GM21381 (cell line): ENCODE measurements around the gene CFAP92.

Experiments used
- ATAC-seq: cut with Tn5 transposase; IDR thresholded peaks from one replicate; pipeline ENCODE4 v1.9.1; 2021; ENCODE audit warnings: mild to moderate bottlenecking, moderate library complexity; ENCODE audit not compliant: unreplicated experiment

CFAP92 gene

DNA sequence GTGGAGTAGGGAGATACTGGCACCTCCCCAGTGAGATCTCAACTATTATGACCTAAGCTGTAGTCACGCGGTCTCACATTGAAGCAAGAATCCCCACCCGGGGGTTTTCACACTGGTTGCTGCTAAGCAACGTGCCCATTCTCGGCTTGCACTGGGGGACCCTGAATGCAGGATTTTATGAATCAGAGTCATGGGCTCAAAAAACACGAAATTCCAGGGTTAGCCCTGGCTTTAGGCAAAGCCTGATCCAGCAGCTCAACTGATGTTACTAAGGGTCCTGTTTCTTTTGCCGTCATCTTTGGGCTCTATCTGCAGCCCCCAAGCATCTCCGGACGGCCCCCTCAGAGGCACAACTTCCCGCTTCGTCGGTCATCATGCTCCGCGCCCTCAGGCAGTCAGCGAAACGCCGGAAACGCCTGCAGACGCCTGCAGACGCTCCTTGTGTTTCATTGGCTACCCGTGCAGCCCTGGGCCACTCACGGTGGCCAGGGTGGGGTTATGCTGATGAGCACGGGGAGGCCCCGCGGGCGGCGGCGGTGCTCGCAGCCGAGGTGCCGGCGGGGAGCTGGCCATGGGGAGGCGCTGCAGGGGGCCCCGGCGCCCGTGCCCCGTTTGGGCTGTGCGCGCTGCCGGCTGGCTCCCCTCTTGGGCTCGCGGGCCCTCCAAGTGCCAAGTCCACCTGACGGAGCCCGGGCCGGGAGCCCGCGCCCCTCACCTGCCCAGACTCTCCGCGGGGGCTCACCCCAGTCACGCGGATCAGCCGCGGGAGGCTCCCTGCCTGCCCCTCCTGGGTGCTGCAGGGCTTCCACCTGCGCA is 33.1 kb upstream of the CFAP92 start:
- peak; percentile 99 for ATAC-seq

DNA sequence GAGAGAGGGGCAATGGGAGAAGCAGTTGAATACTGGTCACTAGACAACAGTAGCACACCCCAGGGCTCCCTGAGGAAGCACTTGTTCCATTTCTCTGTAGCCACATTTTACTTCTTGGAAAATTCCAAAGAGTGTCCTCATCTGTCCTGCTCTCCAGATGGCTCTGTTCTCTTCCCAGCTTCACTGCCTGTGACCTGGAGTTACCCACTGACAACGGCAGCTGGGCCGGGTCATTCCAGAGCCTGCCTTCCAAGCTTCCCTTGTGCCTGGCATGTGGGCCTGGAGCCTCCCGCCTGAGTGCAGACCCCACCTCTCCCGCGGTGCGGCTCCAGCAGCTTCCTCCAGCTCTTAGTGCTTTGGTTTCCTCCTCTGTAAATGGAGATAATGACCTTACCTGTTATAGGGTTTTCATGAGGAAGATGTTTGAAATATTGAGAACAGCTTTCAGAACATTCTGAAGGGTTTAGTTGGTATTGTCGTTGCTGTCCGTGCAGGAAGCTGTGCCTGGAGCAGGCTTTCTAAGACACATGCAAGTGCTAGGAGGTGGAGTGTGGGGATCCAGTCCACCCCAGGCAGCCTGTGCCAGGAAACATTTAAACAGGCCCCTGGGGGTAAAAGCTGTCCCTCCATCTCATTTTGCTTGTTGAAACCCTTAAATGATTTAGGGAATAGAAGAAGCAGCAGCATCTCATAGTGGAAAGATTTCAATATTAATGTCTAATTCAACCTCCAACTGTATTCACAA is 32.0 kb upstream of the CFAP92 start:
- ATAC-seq, result no peak

DNA sequence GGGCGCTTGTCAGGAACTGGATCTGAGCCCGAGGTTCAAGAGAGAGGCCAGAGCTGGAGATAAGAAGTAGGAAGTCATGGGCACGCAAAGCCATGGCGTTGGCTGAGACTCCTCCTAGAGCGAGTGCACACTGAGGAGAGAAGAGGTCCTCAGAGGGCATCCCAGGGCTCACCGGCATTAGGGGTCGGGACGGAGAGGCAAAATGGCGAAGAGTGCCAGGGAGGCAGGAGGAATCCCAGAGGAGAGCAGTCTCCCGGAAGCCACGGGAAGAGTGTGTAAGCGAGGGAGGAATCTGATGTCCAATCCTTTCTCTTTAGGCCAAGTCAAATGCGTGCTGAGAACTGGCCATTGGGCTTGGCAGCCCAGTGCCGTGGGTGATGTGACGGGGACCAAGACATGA is 31.2 kb upstream of the CFAP92 start:
- no peak for ATAC-seq

DNA sequence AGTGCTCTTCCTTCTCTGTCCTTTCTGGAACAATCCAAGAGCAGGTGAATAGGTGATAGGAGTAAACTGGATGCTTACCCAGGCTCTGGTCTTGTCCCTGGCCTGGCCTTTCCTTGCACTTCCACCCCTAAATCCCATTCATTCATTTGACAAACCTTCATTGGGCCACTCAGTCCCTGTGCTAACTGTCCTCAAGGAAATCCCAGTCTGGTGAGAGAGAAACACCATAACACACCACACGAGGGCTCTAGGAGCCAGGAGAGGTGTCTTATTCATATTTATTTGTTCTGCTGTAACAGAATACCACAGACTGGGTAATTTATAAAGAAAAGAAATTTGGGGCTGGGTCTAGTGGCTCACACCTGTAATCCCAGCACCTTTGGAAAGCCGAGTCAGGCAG is 30.0 kb upstream of the CFAP92 start:
- ATAC-seq, result no peak

DNA sequence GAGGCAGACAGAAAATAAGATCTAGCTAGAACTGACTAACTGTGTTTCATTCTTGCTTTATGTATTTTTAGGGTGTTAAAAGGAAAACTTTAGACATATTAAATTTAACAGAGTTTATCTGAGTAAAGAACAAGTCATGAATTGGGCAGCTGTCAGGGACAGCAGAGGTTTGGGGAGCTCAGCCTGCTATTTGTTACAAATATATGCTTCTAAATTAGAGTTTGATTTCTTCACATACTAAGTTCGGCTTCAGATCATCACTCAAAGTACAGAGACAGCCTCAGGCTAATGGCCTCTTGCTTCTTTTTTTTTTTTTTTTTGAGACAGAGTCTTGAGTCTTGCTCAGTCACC is 29.1 kb upstream of the CFAP92 start:
- no peak for ATAC-seq

DNA sequence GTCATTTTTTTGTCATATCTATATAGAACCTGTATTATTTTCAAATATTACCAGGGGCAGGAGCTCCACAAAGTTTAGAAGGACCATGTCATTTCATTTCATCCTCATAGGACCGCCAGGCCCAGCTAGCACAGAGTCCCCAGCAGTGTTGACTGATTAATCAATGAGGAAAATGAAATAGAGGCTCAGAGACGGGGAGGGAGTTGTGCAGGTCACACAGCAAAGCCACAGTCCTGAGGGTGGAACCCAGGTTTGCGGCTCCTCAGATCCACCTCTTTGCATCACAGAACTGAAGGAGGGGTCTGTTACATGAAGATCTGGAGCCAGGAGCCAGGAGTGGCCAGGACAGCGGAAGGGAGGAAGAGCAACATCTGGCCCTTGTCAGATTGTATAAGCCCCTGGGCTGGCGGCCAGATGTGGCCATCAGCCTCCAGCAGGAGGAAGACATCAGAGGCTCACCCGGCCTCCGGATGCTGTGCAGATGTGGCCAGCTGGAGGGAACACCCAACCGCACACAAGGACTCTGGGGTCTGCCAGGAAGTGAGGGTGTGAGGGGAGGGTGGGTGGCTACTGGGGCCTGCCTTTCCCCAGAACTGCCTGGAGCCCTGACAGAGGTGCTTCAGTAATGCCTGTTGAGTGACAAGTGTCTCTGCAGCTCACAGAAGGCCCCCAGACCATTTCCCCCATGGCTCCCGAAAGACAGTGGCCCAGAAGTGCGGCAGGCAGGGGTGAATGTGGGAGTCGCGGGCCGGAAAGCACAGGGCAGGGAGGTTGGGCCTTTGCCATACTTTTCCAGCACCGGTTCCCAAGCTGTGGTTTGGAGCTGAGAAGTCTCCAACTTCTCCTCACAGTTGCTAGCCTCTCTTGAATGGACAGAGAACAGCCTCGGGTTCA is 28.5 kb upstream of the CFAP92 start:
- no peak for ATAC-seq

DNA sequence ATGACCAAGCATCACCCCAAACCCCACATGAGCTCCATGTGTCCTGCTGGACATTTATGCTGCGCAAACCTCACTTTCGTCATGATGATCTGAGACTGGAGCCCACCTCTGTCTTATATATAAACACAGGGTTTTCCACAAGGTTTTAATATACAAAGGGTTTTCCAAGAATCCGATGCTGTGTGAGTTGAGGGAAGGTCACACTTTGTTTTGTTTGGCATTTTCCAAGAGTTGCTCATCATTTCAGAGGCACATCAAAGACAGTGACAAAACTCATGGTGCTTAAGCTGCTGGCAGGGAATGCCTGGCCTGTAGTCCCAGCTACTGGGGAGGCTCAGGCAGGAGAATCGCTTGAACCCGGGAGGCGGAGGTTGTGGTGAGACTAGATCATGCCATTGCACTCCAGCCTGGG is 27.3 kb upstream of the CFAP92 start:
- ATAC-seq, result no peak

DNA sequence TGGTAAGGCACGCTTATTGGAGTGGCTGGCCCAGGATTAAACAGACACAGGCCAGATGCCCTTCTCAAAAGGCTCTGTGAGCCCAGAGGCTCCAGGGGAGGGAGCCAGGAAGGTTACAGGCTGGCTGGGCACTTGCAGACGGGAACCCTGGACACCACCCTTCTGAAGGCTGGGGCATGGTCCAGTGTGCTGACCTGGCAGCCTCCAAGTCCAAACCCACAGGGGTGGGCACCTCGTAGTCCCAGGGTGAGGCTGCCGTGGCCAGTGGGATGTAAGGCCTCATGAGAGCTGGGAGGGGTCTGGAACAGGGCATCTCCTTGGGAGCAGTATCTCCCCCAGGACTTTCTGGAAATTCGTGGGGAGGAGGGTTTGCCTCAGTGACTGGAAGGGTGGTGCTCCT is 26.8 kb upstream of the CFAP92 start:
- no peak for ATAC-seq

DNA sequence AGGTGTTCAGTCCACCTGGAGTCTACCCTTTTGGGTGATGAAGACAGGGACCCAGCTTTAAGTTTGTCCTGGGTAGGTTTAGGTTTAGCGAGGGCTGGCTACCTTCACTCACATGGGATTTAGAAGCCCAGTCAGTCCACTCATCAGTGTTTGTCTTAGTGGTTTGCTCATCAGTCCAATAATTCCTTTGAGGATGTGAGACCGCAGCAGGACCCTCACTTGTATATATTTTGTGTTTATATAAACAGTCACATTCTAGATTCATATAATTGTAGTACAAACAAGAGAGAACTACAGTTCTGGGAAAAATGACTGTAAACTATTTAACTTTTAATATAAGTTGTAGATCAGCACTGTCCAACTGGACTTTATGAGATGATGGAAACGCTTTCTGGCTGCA is 25.4 kb upstream of the CFAP92 start:
- ATAC-seq, result no peak

DNA sequence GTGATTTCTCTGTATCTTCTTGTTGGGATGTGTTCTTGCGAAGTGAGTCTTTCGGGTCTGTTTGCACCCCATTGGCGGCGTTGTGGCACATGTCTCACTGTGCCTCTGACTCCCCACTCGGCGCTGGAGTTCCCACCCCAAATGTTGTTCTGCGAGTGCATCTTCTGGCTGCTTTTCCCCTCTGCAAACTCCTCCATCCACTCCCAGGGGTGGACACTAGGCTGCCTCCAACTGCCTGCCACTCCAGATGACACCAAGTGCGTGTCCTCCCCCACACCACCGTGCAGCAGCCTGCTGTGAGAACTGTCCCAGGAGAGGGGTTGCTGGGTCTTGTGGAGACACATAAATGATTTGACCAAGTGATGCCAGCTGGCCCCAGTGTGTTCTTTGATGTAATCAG is 24.9 kb upstream of the CFAP92 start:
- no peak for ATAC-seq

DNA sequence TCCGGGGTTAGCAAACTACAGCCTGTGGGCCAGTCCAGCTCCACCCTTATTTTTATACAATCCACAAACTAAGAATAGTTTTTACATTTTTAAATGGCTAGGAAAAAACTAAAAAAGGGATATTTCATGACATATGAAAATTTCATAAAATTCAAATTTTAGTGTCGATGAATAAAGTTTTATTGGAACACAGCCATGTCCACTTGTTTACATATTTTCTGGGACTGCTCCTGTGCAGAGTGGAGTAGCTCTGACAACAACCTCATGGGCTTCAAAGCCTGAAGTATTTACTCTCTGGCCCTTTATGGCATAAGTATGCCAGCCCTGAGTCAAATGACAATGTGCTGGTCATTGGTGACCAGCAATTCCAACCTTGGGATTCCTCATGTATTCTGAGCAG is 24.4 kb upstream of the CFAP92 start:
- ATAC-seq, result no peak

DNA sequence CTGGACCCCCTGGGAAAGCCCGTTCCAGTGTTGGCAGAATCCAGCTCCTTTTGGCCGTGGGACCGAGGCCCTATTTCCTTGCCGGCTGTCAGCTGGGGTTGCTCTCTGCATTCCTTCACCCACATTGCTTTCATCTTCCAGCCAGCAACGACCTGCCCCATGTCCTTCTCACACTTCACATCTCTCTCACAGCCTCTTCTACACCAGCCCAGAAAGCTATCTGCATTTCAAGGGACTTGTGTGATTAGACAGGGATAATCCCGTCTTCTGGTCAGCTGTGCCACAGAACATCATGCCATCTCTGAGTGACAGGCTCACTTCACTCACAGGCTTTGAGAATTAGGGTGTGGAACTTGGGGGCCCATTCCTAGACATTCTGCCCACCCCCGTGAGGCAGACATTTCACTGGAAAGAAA is 23.6 kb upstream of the CFAP92 start:
- ATAC-seq, result no peak

DNA sequence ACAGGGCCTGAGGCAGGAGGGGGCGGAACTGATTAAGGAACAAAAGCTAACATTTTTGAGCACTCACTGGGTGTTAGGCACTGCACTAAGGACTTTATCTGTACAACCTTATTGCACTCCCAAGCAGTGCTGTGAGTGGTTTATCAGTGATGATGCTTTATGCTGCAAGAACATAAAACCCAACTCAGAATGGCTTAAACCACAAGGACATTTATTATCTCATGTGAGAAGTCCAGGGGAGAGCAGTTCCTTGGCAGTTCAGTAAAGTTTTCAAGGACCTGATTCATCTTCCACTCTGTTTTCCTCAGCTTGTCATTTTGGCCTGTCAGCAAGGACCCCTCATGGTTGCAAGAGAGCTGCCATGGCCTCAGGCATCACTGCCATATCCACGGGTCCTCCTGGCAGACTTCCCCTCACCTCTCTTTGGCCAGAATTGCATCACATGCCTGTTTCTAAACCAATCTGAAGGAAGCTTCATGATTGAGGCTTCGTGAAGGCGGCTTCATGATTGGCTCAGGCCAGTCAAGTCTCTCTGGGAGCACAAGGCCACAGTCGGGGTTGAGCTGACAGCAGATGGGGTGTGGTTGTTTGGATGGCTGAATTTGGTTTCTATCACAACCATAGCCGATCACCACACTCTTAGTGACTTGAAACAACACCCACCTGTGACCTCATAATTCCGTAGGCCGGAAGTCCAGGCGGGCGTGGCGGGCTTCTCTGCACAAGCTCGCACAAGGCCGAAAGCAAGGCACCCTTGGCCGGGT is 23.0 kb upstream of the CFAP92 start:
- peak; percentile 44 for ATAC-seq

DNA sequence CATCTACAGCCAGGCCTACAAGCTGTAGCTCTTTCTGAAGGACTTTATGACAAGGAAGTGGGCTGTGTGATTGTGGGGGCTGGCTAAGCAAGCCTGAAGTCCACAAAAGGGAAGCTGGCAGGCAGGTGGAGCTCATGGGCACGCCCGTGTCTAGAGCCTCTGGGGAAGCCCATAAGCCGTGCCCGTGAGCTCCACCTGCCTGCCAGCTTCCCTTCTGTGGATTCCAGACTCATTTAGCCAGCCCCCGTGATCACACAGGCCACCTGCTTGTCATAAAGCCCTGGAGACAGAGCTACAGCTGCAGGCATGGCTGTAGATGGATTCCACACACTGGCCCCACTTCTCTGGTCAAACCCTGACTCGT is 22.5 kb upstream of the CFAP92 start:
- ATAC-seq, result no peak

DNA sequence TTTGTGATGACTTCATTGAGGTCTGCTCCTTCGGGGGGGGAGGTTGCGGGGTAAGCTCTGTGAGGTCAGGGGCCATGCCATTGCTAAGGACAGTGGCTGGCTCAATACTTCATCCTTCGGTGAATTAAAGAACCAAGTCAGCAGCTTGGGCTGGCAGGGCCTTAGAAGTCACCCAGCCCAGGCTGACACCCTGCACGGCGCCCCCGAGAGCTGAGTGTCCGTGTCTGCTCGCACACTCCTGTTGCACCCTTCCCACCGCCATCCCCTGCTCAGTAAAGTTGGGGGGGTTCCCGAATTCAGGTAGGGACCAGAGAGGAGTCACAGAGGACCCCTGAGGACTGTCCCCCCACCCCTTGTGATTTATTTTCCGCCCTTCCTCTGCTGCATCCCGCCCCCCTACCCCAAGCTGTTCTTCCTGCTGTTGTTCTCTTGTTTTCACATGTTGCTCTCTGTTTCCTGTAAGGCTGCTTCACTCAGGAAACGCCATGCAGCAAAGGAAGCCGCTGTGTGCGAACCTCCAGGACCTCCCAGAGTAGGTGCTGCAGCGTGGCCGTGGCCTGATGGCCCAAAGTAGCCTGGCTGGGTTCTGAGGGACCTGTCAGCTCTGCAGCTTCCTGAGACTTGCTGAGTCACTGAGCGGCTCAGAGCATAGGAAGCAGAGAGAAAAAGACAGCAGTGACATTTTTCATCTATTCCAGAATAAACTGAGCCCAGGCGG is 21.7 kb upstream of the CFAP92 start:
- no peak for ATAC-seq

DNA sequence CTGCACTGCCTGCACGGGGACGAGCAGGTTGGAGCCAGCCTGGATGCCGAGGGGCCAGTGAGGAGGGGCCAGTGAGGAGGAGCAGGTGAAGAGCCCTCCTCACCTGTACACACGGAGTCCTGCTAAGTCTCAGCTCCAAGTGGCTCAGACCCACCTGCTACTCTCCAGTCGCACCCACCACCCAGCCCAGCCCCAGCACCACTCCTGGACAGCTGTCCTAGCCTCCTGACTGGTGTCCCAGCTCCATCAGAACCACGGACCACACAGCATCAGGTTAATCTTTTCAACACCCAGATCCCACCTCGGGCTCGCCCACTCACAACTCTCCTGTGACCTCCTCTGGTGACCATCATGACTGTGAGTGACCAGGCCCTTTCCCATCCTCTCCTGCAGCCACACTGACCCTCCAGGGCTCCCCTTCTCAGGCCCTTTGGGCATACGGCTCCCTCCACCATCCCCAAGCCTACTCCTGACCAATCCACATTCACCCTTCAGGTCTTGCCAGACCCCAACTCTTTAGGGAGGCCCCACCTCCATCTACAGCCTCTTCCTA is 21.0 kb upstream of the CFAP92 start:
- no peak for ATAC-seq

DNA sequence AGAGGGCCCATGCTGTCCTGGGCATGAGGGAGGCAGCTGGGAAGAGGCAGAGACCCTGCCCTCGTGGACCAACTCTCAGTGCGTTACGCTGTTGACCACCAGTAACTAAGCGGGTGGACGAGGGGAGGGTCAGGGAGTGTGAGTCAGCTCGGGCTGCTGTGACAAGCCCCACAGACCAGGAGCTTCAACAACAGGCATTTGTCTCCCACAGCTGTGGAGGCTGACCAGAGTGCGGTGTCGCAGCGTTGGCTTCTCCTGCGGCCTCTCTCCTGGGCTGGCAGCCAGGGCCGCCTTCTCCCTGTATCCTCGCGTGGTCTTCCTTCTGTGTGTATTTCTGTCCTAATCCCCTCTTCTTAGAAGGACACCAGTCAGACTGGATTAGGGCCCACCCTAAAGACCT is 20.3 kb upstream of the CFAP92 start:
- ATAC-seq, result no peak

DNA sequence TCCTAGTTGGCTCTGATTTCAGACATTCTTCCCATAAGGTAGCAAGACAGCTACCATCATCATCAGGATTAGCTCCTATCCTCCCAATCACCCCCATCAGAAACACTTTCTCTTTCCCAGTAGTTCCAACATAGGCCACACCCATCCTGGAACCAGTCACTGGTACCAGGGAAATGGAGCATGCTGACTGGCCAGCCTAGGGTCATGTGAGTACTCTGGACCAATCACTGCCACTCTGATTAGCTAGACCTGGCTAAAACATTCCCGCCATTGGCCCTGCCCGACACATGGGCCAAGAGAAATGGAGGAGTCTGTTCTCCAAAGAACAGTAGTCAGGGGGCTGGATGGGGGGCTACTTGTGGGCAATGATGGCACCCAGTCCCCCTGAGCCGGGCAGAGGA is 19.6 kb upstream of the CFAP92 start:
- no peak for ATAC-seq

DNA sequence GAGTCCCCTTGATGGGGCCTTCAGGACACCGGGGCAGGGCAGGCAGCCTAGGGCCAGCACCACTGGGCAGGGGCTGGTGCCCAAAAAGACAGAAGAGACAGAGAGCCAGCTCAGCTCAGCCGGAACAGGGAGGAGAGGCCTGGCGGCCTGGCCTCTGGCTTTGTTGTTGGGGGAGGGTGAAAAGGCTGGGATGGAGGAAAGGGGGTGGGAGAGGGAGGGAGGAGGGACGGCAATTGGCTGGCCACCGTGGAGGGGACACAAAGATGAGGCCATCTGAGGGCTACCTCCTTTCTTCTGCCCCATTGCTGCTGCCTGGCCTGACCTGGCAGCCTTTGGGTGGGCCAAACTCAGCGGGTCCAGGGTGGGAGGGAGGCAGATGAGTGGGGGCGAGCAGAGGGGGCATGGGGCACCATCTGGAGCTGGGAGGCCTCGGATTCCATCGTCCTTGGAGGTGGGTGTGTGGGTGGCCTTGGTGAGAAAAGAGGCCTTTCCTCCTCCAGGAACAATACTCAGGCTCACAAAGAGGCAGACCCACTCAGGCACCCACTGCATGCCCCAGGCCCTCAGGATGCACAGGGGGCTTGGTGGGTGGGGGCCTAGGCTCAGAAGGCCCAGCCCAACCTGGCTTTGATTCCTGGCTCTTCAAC is 16.6 kb upstream of the CFAP92 start:
- no peak for ATAC-seq
